Neural cell (in vitro differentiated cells): Measurements from ENCODE around the gene PPP1R13B. TPM values are rescaled to one million over a fixed set of nuclear protein-coding genes. Genes with fewer than 3 reads are reported as not detected.

Source experiments
- H2AFZ ChIP-seq: fragments of 200-600, 300-800 bp; sonication (generic), shearing (Covaris generic); 2 replicates; pipeline ENCODE4 v1.6.0; 2014; ENCODE audit warnings: low read depth, mild to moderate bottlenecking, antibody characterized with exemption, low read length, moderate library complexity
- H3F3A ChIP-seq: fragments of 200-600 bp; shearing (Covaris generic); 2 replicates; pipeline ENCODE4 v1.6.1; 2016; ENCODE audit warnings: mild to moderate bottlenecking, moderate library complexity, mixed read lengths, antibody characterized with exemption, low read length; ENCODE audit not compliant: insufficient read depth, poor library complexity, severe bottlenecking
- H3K27ac ChIP-seq: fragments of 200-600, 300-800 bp; sonication (generic), shearing (Covaris generic); 2 replicates; pipeline ENCODE4 v1.5.1; 2014; ENCODE audit warnings: mild to moderate bottlenecking, low read length, moderate library complexity
- H3K27me3 ChIP-seq: fragments of 300-800, 200-600 bp; sonication (generic), shearing (Covaris generic); 2 replicates; pipeline ENCODE4 v1.6.0; 2014; ENCODE audit warnings: mild to moderate bottlenecking, low read depth, low read length, moderate library complexity; ENCODE audit not compliant: insufficient read depth
- H3K36me3 ChIP-seq: fragments of 300-800, 200-600 bp; sonication (generic), shearing (Covaris generic); 2 replicates; pipeline ENCODE4 v1.5.1; 2014; ENCODE audit warnings: mild to moderate bottlenecking, antibody characterized with exemption, low read length, moderate library complexity; ENCODE audit not compliant: insufficient read depth
- H3K4me2 ChIP-seq: fragments of 300-800, 200-600 bp; sonication (generic), shearing (Covaris generic); 2 replicates; pipeline ENCODE4 v1.6.0; 2014; ENCODE audit warnings: mild to moderate bottlenecking, low read length
- H3K4me3 ChIP-seq: fragments of 300-800, 200-600 bp; sonication (generic), shearing (Covaris generic); 2 replicates; pipeline ENCODE4 v1.5.1; 2014; ENCODE audit warnings: mild to moderate bottlenecking, low read length, moderate library complexity
- H3K79me2 ChIP-seq: fragments of 200-600 bp; shearing (Covaris generic); replicated peaks from 2 replicates; pipeline ENCODE4 v1.6.0; 2014; ENCODE audit warnings: mild to moderate bottlenecking, low read length, moderate library complexity; ENCODE audit not compliant: insufficient read depth
- H3K9ac ChIP-seq: fragments of 300-800, 200-600 bp; sonication (generic), shearing (Covaris generic); 2 replicates; pipeline ENCODE4 v1.6.1; 2016; ENCODE audit warnings: mild to moderate bottlenecking, low read length, mixed read lengths
- H3K9me2 ChIP-seq: fragments of 200-600 bp; shearing (Covaris generic); 2 replicates; pipeline ENCODE4 v1.6.1; 2016; ENCODE audit warnings: mild to moderate bottlenecking, low read length, mixed read lengths; ENCODE audit not compliant: insufficient read depth
- H3K9me3 ChIP-seq: fragments of 200-600, 300-800 bp; sonication (generic), shearing (Covaris generic); 2 replicates; pipeline ENCODE4 v1.6.1; 2016; ENCODE audit warnings: mild to moderate bottlenecking, mixed run types, low read length, moderate library complexity, mixed read lengths
- H4K20me1 ChIP-seq: fragments of 200-600 bp; shearing (Covaris generic); 2 replicates; pipeline ENCODE4 v1.6.1; 2016; ENCODE audit warnings: mild to moderate bottlenecking, mixed run types; ENCODE audit not compliant: insufficient read depth
- EP300 ChIP-seq: fragments of 450-650 bp; conservative IDR thresholded peaks from 2 replicates; pipeline ENCODE4 v1.6.1; 2014; ENCODE audit warnings: antibody characterized with exemption, mild to moderate bottlenecking, moderate library complexity; ENCODE audit not compliant: poor library complexity, severe bottlenecking
- EZH2 ChIP-seq: fragments of 200-600, 300-800 bp; shearing (Covaris generic), sonication (generic); IDR thresholded peaks from 2 replicates; pipeline ENCODE4 v1.6.1; 2014; ENCODE audit warnings: antibody characterized with exemption, low read length, borderline replicate concordance, mild to moderate bottlenecking; ENCODE audit not compliant: insufficient read depth, poor library complexity, severe bottlenecking
- MXI1 ChIP-seq: fragments of 450-650 bp; conservative IDR thresholded peaks from 2 replicates; pipeline ENCODE4 v1.6.1; 2014; ENCODE audit warnings: antibody characterized with exemption, mild to moderate bottlenecking; ENCODE audit not compliant: poor library complexity, severe bottlenecking
- POLR2AphosphoS5 ChIP-seq: IDR thresholded peaks from 2 replicates; pipeline ENCODE4 v1.6.1; 2012
- RAD21 ChIP-seq: fragments of 450-650 bp; conservative IDR thresholded peaks from 2 replicates; pipeline ENCODE4 v1.6.1; 2014; ENCODE audit warnings: antibody characterized with exemption, mild to moderate bottlenecking, moderate library complexity
- SMC3 ChIP-seq: fragments of 450-650 bp; conservative IDR thresholded peaks from 2 replicates; pipeline ENCODE4 v1.6.1; 2014; ENCODE audit warnings: antibody characterized with exemption, mild to moderate bottlenecking, moderate library complexity; ENCODE audit not compliant: poor library complexity
- TAF1 ChIP-seq: IDR thresholded peaks from 2 replicates; pipeline ENCODE4 v1.6.1; 2012; ENCODE audit warnings: low read depth
- polyA plus RNA-seq: library from polyadenylated mRNA; depleted of rRNA; stranded (reverse); fragments of >200 nt; gene quantifications from 2 replicates; pipeline ENCODE4 v1.2.3, GENCODE V29; 2014
- TF ChIP-seq, protein P1 (sequence below): fragments of 450-650 bp; IDR thresholded peaks from 2 replicates; pipeline ENCODE4 v1.5.1; 2014; ENCODE audit warnings: antibody characterized with exemption, mild to moderate bottlenecking, moderate library complexity; ENCODE audit not compliant: poor library complexity, severe bottlenecking
- TF ChIP-seq, protein P2 (sequence below): IDR thresholded peaks from 2 replicates; pipeline ENCODE4 v1.6.1; 2012; ENCODE audit warnings: borderline replicate concordance

Gene PPP1R13B
- polyA plus RNA-seq, 1 donor from 2014 or later: 8.2 TPM

DNA sequence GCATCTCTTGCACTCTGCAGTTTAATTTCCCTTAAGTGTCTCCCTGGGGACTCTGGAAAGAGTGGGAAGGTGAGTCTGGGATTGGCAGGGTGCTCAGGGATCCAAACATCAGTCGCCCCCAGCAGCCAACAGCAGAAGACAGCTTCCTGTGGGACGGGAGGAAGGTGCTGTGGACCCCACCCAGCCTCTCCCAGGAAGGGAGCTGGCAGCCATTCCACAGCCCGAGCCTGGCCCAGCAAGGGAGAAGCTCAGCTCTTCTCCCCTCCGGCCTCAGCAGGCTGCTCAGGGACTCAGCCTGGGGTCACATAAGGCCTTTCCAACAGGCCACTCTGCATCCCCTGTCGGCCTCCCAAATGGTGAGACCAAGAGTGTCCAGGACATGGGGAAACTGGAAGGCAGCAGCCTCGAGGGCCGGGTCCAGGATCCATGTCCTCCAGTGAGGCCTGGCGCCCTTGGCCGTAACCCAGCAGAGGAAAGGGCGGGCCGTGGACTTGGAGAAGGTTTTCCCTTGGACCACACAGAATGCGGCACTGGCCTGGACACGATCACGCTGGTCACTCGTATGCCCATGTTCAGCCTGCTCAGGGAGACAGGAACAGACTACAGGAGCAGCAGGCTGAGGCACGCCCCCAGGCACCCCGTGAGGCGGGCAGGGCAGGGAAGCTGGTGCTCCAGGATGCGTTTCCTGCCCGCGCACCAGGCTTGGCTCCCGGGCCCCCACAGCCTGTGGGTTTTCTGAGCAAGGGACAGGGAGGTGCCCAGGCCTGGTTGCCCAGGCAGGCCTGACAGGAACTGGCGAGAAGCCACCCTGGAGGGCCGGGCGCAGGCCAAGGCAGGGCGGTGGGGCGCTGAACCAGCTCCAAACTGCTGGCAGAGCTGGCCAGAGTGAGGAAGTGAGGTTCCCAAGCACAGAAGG lies 135.6 kb downstream of the PPP1R13B start:
- Histone ChIP-seq H3K36me3 (no peaks in the 10 kb centered on the region), H4K20me1 (no peaks in the 10 kb centered on the region), H3F3A (no peaks in the 10 kb centered on the region), H3K4me2 (no peak overlapping the region), H3K27me3 (no peaks in the 10 kb centered on the region), H2AFZ (no peak overlapping the region), H3K9me3 (no peaks in the 10 kb centered on the region), H3K79me2 (peaks cover 13% of the 10 kb centered on the region), H3K9ac (no peak overlapping the region), H3K27ac (no peak overlapping the region), H3K4me3 (no peak overlapping the region), H3K9me2 (no peaks in the 10 kb centered on the region)
- no peak for TF ChIP-seq EP300
- no peak for TF ChIP-seq MXI1
- TF ChIP-seq TAF1: no peak
- no peak for TF ChIP-seq SMC3
- TF ChIP-seq POLR2AphosphoS5: no peak
- TF ChIP-seq EZH2: no peak
- TF ChIP-seq, protein P1, sequence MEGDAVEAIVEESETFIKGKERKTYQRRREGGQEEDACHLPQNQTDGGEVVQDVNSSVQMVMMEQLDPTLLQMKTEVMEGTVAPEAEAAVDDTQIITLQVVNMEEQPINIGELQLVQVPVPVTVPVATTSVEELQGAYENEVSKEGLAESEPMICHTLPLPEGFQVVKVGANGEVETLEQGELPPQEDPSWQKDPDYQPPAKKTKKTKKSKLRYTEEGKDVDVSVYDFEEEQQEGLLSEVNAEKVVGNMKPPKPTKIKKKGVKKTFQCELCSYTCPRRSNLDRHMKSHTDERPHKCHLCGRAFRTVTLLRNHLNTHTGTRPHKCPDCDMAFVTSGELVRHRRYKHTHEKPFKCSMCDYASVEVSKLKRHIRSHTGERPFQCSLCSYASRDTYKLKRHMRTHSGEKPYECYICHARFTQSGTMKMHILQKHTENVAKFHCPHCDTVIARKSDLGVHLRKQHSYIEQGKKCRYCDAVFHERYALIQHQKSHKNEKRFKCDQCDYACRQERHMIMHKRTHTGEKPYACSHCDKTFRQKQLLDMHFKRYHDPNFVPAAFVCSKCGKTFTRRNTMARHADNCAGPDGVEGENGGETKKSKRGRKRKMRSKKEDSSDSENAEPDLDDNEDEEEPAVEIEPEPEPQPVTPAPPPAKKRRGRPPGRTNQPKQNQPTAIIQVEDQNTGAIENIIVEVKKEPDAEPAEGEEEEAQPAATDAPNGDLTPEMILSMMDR: no peak
- TF ChIP-seq, protein P2, sequence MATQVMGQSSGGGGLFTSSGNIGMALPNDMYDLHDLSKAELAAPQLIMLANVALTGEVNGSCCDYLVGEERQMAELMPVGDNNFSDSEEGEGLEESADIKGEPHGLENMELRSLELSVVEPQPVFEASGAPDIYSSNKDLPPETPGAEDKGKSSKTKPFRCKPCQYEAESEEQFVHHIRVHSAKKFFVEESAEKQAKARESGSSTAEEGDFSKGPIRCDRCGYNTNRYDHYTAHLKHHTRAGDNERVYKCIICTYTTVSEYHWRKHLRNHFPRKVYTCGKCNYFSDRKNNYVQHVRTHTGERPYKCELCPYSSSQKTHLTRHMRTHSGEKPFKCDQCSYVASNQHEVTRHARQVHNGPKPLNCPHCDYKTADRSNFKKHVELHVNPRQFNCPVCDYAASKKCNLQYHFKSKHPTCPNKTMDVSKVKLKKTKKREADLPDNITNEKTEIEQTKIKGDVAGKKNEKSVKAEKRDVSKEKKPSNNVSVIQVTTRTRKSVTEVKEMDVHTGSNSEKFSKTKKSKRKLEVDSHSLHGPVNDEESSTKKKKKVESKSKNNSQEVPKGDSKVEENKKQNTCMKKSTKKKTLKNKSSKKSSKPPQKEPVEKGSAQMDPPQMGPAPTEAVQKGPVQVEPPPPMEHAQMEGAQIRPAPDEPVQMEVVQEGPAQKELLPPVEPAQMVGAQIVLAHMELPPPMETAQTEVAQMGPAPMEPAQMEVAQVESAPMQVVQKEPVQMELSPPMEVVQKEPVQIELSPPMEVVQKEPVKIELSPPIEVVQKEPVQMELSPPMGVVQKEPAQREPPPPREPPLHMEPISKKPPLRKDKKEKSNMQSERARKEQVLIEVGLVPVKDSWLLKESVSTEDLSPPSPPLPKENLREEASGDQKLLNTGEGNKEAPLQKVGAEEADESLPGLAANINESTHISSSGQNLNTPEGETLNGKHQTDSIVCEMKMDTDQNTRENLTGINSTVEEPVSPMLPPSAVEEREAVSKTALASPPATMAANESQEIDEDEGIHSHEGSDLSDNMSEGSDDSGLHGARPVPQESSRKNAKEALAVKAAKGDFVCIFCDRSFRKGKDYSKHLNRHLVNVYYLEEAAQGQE: no peak
- TF ChIP-seq RAD21: no peak

DNA sequence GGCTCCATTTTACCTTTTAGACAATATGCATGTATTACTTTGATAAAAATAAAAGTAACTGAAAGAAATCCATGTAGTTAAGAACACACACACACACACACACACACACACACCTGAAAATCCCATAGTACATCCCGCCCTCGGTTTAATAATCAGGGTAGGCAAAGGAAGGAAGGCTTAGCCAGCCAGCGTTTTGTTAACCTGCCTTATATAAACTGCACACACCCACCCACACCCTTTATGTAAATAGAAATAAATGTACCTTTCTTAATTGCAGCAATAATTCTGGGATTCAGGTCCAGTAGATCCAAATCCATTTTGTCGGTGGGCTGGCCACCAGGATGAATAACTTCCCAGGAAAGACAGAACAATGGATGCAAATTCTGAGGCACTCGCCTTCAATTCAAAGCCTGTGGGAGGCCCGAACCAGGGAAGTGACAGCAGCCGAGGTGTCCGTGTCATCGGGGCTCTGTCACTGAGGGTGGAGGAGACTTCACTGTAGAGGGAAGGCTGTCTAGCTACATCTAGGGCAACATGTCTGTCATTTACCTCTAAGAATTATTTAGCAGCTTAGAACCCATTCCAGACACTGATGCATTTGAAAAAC lies 136.5 kb downstream of the PPP1R13B start:
- Histone ChIP-seq H3F3A (no peaks in the 10 kb centered on the region), H2AFZ (no peak overlapping the region), H3K79me2 (peaks cover 5% of the 10 kb centered on the region), H3K9me3 (no peaks in the 10 kb centered on the region), H3K27ac (no peak overlapping the region), H4K20me1 (no peaks in the 10 kb centered on the region), H3K9ac (no peak overlapping the region), H3K9me2 (no peaks in the 10 kb centered on the region), H3K4me3 (no peak overlapping the region), H3K27me3 (no peaks in the 10 kb centered on the region), H3K36me3 (no peaks in the 10 kb centered on the region), H3K4me2 (no peak overlapping the region)
- TF ChIP-seq EZH2 (no peak), TAF1 (no peak)
